Right lobe of liver (tissue), 4 donors: ENCODE measurements around the gene TMEM128.

Experiments
- CTCF ChIP-seq, 4 donors: fragments of 200-600 bp in 3 of 4; fragments of 450-650 bp in 1 of 4; IDR thresholded peaks; one replicate each; pipeline versions ENCODE4 v1.5.1 to v1.8.0; 2016 to 2022; ENCODE audit warnings: antibody characterized with exemption in 4 of 4, mild to moderate bottlenecking in 2 of 4
- POLR2A ChIP-seq: fragments of 450-650 bp; IDR thresholded peaks from one replicate; pipeline ENCODE4 v1.6.1; 2017; ENCODE audit warnings: antibody characterized with exemption, mild to moderate bottlenecking
- donor health status: DM: no; HTN: no; CAD: no.
- donor health status: DM: no; HTN: no; CAD: no.
- donor health status: DM: no; HTN: yes; CAD: no.

DNA sequence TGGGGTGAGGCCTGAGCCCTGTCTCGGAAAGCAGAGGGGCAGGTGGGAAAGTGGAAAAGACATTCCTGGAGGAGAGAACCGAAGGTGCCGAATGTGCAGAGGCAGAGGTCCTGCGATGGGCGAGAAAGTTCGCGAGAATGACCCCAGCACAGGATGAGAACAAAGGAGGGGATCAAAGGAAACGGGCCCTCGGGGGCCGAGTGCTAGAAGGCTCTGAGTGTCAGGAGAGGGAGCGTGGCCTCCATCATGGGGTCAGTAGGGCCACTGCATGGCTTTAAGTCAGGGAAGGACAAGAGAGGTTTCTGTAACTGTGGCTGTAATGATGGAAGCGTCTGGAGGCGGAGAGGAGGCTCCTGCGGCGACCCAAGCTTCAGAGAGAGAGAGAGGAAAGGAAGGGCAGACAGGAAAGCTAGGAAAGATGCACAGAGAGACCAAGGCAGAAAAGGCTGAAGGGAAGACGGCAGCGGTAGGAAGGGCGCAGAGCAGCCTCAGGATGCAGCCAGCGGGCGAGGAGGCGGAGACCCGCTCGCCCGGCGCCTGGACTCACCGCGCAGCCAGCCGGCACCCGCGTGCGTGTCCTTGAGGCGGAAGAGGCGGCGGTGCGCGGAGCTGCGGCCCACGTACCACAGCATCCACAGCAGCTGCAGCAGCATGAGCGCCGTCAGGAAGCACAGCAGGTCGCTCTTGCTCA, 22.0 kb downstream of the TMEM128 start:
- TF ChIP-seq CTCF (IDR thresholded peaks at IDR 0.05) = no peak
- TF ChIP-seq POLR2A = no peak
